ENCODE results near the gene PJA2. TPM values are rescaled to one million over a fixed set of nuclear protein-coding genes. Genes with fewer than 3 reads are reported as not detected.
"Not testable (repeated sequence)": the region's sequence is repeated elsewhere in the genome, so short reads cannot be mapped to it uniquely, and the experiment has no call there.

PJA2 gene
- total and polyA plus RNA-seq, 2 experiments from 2014 or later, result 65.4 to 147 TPM

DNA sequence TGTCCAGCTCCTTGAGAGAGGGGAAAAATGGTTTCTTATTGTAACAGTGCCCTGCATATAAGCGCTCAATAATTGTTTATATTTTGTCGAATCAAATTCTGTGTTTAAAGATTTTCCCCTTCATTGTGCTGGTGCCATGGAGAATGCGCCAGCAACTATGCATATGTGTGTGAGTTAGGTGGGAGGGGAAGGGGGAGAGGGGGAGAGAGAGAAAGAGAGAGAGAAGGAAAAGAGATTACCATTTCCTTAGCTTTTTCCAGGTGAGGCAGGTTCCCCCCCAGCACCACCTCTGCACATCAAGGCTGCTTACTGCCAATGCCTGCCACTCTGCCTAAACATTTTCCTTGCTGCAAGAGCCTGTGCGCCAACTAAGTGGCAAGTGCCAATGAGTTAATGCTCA lies 111.0 kb downstream of the PJA2 start:
- Histone ChIP-seq H3K9me2 (replicated peaks; ENCODE audit: insufficient read depth) (no peaks in the 10 kb centered on the region), H3K9me3 (ENCODE audit: low read depth) (no peaks in the 10 kb centered on the region)
- TF ChIP-seq EZH2phosphoT487 (IDR thresholded peaks at IDR 0.05; ENCODE audit: low read depth, severe bottlenecking, unreplicated experiment) (no peak), EZH2 (IDR thresholded peaks at IDR 0.05; ENCODE audit: borderline replicate concordance) (no peak)
- TF ChIP-seq, protein P1, sequence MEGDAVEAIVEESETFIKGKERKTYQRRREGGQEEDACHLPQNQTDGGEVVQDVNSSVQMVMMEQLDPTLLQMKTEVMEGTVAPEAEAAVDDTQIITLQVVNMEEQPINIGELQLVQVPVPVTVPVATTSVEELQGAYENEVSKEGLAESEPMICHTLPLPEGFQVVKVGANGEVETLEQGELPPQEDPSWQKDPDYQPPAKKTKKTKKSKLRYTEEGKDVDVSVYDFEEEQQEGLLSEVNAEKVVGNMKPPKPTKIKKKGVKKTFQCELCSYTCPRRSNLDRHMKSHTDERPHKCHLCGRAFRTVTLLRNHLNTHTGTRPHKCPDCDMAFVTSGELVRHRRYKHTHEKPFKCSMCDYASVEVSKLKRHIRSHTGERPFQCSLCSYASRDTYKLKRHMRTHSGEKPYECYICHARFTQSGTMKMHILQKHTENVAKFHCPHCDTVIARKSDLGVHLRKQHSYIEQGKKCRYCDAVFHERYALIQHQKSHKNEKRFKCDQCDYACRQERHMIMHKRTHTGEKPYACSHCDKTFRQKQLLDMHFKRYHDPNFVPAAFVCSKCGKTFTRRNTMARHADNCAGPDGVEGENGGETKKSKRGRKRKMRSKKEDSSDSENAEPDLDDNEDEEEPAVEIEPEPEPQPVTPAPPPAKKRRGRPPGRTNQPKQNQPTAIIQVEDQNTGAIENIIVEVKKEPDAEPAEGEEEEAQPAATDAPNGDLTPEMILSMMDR (IDR thresholded peaks at IDR 0.05; ENCODE audit: poor library complexity), result no peak

DNA sequence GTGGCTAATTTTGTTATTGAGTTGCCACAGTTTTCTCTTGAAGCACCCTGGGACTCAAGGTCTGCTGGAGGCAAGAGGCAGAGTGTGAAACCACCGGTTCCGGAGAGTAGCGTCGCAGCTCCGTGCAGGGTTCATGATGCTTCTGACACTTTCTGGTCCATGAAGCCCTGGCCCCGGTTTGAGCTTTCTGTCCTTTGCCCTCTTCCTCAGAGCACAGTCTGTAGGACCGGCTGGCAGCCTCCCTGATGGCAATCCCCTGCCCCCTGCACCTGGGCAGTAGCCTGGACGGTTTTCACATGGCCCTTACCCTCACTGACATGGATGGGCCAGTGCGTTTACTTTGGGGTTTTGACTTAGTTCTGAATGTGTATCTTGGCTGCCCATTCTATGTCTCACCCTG lies 111.9 kb downstream of the PJA2 start:
- TF ChIP-seq, protein P1 (IDR thresholded peaks at IDR 0.05; ENCODE audit: poor library complexity), result no peak
- TF ChIP-seq EZH2 (IDR thresholded peaks at IDR 0.05; ENCODE audit: borderline replicate concordance), result no peak
- no peak for TF ChIP-seq EZH2phosphoT487 (IDR thresholded peaks at IDR 0.05; ENCODE audit: low read depth, severe bottlenecking, unreplicated experiment)
- WGBS (ENCODE audit: low lambda C conversion rate, missing lambda C conversion rate), result 91% methylated on average over 9 of the region's 9 CpGs
- Histone ChIP-seq H3K4me1 (ENCODE audit: insufficient read depth) (no peaks in the 10 kb centered on the region), H2AFZ (no peak overlapping the region), H4K20me1 (ENCODE audit: insufficient read depth, poor library complexity, severe bottlenecking) (no peaks in the 10 kb centered on the region), H3K9me3 (ENCODE audit: low read depth) (no peaks in the 10 kb centered on the region), H3K4me3 (no peak overlapping the region), H3K27me3 (no peaks in the 10 kb centered on the region), H3K9me2 (replicated peaks; ENCODE audit: insufficient read depth) (no peaks in the 10 kb centered on the region), H3K27ac (no peak overlapping the region), H3K4me2 (no peak overlapping the region), H3K36me3 (replicated peaks; ENCODE audit: insufficient read depth, low read depth) (no peaks in the 10 kb centered on the region), H3K79me2 (no peaks in the 10 kb centered on the region)
- DNase-seq (ENCODE audit: low spot score), result no peak

More for the DNA sequence above, 111.0 kb downstream of the PJA2 start:
- no peak overlapping the region for H3K4me2 ChIP-seq
- no peaks in the 10 kb centered on the region for H3K79me2 ChIP-seq
- no peak for DNase-seq (ENCODE audit: low spot score)
- H2AFZ ChIP-seq, result no peak overlapping the region
- no peaks in the 10 kb centered on the region for H3K27me3 ChIP-seq
- no peaks in the 10 kb centered on the region for H3K4me1 ChIP-seq (ENCODE audit: insufficient read depth)
- no peak overlapping the region for H3K27ac ChIP-seq
- H3K36me3 ChIP-seq (replicated peaks; ENCODE audit: insufficient read depth, low read depth), result no peaks in the 10 kb centered on the region
- WGBS (ENCODE audit: low lambda C conversion rate, missing lambda C conversion rate), result 88% methylated on average over 4 of the region's 4 CpGs
- H4K20me1 ChIP-seq (ENCODE audit: insufficient read depth, poor library complexity, severe bottlenecking), result no peaks in the 10 kb centered on the region
- H3K4me3 ChIP-seq, result no peak overlapping the region

DNA sequence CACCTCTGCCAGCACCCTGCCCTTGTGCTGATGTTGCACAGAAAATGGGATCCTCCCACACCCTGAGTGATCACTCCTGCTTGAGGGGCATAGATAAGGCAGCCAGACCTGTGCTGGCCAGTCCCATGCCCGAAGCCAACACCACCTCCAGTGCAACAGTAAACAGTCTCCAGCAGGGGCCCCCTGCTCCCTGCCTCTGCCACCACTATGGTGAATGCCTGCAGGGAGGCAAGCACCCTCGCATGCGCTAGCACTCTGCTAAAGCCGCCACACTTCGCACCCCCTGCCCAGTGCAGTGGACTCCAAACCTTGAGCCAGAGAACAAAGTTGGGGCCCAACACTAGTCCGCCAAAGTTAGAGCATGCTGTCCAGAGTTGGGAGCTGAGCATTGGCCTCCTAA lies 118.7 kb downstream of the PJA2 start:
- H4K20me1 ChIP-seq (ENCODE audit: insufficient read depth, poor library complexity, severe bottlenecking), result no peaks in the 10 kb centered on the region
- peaks cover 3% of the 10 kb centered on the region for H3K9me3 ChIP-seq (ENCODE audit: low read depth)
- 91% methylated on average over 6 of the region's 6 CpGs for WGBS (ENCODE audit: low lambda C conversion rate, missing lambda C conversion rate)
- no peaks in the 10 kb centered on the region for H3K27me3 ChIP-seq
- no peaks in the 10 kb centered on the region for H3K9me2 ChIP-seq (replicated peaks; ENCODE audit: insufficient read depth)
- H3K4me3 ChIP-seq, result no peak overlapping the region
- no peaks in the 10 kb centered on the region for H3K79me2 ChIP-seq
- H2AFZ ChIP-seq, result no peak overlapping the region
- no peak for DNase-seq (ENCODE audit: low spot score)
- no peaks in the 10 kb centered on the region for H3K4me1 ChIP-seq (ENCODE audit: insufficient read depth)
- no peaks in the 10 kb centered on the region for H3K36me3 ChIP-seq (replicated peaks; ENCODE audit: insufficient read depth, low read depth)
- no peak for TF ChIP-seq EZH2 (IDR thresholded peaks at IDR 0.05; ENCODE audit: borderline replicate concordance)
- TF ChIP-seq EZH2phosphoT487 (IDR thresholded peaks at IDR 0.05; ENCODE audit: low read depth, severe bottlenecking, unreplicated experiment), result no peak
- TF ChIP-seq, protein P1 (IDR thresholded peaks at IDR 0.05; ENCODE audit: poor library complexity), result no peak
- no peak overlapping the region for H3K27ac ChIP-seq
- no peak overlapping the region for H3K4me2 ChIP-seq

DNA sequence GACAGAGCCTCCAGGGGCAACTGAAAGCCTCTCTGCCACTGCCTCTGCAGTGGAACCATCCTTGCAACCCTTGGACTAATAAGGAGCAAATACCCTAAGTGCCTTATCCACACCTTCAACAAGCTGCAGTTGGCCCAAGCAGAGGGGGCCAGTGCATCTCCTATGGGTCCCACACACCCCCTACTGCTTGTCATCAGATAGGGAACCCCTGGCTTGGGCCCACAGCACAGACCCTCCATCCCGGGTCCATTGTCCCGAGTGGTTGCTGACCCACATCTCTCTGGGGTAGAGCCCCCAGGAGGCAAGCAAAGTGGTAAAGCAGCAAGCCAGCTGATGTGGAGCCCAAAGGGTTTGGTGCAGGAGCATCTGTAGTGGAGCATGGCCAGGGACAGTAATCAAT lies 119.5 kb downstream of the PJA2 start:
- no peak overlapping the region for H3K4me3 ChIP-seq
- H3K27me3 ChIP-seq, result no peaks in the 10 kb centered on the region
- no peaks in the 10 kb centered on the region for H3K4me1 ChIP-seq (ENCODE audit: insufficient read depth)
- H3K9me3 ChIP-seq (ENCODE audit: low read depth), result peaks cover 7% of the 10 kb centered on the region
- H3K79me2 ChIP-seq, result no peaks in the 10 kb centered on the region
- WGBS (ENCODE audit: low lambda C conversion rate, missing lambda C conversion rate), result 95% methylated on average over 2 of the region's 2 CpGs
- H3K4me2 ChIP-seq, result no peak overlapping the region
- no peak overlapping the region for H2AFZ ChIP-seq
- DNase-seq (ENCODE audit: low spot score), result no peak
- H4K20me1 ChIP-seq (ENCODE audit: insufficient read depth, poor library complexity, severe bottlenecking), result no peaks in the 10 kb centered on the region
- H3K9me2 ChIP-seq (replicated peaks; ENCODE audit: insufficient read depth), result no peaks in the 10 kb centered on the region
- H3K27ac ChIP-seq, result no peak overlapping the region
- no peaks in the 10 kb centered on the region for H3K36me3 ChIP-seq (replicated peaks; ENCODE audit: insufficient read depth, low read depth)
- no peak for TF ChIP-seq EZH2 (IDR thresholded peaks at IDR 0.05; ENCODE audit: borderline replicate concordance)
- no peak for TF ChIP-seq EZH2phosphoT487 (IDR thresholded peaks at IDR 0.05; ENCODE audit: low read depth, severe bottlenecking, unreplicated experiment)
- TF ChIP-seq, protein P1 (IDR thresholded peaks at IDR 0.05; ENCODE audit: poor library complexity), result no peak

DNA sequence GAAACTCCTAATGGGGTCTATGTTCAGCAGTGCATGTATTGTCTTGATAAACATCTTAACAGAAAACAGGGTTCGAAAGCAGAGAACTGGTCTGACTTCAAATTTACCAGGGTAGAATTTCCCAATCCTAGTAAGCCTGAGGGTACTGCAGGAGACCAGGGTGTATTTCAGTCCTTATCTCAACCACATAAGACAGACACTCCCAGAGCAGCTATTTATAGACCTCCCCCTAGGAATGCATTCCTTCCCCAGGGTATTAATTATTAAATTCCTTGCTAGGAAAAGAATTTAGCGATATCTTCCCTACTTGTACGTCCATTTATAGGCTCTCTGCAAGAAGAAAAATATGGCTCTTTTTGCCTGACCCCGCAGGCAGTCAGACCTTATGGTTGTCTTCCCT lies 123.1 kb downstream of the PJA2 start:
- H2AFZ ChIP-seq; H3K27ac ChIP-seq; H3K4me1 ChIP-seq (ENCODE audit: insufficient read depth); DNase-seq (ENCODE audit: low spot score); H3K36me3 ChIP-seq (replicated peaks; ENCODE audit: insufficient read depth, low read depth); H3K79me2 ChIP-seq; H4K20me1 ChIP-seq (ENCODE audit: insufficient read depth, poor library complexity, severe bottlenecking); H3K9me2 ChIP-seq (replicated peaks; ENCODE audit: insufficient read depth); H3K4me3 ChIP-seq; H3K27me3 ChIP-seq; H3K4me2 ChIP-seq: not testable (repeated sequence)
- WGBS (ENCODE audit: low lambda C conversion rate, missing lambda C conversion rate), result 84% methylated on average over 4 of the region's 4 CpGs
- H3K9me3 ChIP-seq (ENCODE audit: low read depth), result peaks cover 13% of the 10 kb centered on the region

Data from hepatocyte (in vitro differentiated cells).